NCI-H2081 treated with DMSO at 0.1 percent for 48 hours (cell line): ENCODE measurements around the gene UNC5A.

Source experiments
- DNase-seq: peaks from one replicate; lab custom pipeline; 2025; lab: John Stamatoyannopoulos, UW

UNC5A gene

DNA sequence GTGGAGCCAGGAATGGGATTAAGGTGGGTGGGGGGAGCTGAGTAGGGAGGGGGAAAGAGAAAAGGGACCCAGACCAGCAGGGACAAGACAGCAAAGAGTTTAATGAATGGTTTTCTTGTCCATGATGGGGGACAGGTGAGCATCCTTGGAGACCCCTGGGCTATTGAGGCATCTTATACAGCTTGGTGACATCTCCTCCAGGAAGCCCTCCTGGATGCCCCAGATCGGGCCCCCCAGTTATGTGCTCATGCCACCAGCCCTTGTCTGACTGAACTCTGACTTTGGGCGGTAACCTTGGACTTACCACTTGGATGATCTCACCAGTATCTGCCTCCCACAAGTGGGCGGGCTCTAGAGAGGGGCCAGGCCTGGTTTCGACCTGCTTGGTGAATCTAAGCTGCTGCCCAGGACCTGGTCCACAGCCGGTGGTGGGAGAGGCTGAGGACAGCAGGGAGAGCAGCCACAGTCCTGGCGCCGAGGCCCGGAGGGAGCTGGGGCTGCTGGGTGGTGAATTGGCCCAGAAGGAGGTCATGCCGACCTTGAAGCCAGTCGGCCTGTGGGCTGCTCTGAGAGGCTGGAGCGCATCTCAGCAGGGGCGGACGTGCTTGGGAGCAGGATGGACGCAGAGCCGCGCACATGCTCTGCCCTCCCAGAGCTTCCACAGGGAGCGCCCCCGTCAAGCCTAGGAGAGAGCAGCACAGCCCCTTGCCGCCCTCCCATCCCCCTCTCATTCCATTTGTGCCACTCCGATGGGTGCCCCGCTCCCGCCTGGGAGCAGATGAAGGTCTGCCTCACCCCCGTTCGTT, 36.2 kb downstream of the UNC5A start:
- DNase-seq, result no peak

DNA sequence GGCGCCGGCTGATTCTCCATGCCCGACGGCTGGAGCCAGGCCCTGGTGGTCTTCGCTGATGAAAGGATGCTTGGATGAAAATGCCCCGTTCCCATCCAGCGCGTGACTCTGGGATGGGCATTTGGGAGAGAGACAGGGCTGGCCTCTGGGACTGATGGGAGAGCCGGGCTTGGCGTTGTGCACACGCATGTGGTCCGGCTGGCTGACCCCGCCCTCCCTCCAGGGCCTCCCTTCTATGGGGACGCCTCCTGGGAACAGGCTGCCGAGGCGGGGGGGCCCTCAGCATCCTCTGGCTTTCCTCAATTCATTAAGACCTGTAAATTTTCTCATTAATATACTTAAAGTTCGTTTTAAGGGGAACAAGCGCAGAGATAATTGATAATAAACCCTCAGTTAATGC, 36.8 kb downstream of the UNC5A start:
- DNase-seq, result no peak

DNA sequence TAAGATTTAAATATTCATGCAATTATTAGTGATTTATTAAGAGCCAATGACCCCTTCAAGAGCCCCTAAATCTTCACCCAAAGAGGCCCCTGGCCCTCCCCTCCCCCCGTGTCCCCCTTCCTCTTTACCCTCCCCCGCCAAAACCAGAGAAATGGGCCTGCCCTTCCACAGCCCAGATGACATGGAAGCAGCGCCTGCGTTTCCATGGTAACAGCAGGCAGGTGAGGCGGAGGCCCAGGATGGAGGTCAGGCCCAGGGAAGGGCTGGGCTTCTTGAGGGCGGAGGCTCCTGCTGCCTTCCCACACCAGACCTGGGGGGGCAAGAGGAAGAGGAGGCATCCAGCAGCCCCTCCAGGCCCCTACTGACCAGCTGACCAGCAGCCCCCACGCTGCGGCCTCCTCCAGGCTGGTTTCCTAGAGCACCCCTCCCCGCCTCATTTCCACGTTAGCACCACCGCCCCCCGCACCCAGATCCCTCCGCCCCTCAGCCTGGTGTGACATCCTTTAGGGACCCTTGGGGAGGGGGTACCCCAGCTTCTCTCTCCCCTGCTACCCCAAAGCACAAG, 37.4 kb downstream of the UNC5A start:
- no peak for DNase-seq

DNA sequence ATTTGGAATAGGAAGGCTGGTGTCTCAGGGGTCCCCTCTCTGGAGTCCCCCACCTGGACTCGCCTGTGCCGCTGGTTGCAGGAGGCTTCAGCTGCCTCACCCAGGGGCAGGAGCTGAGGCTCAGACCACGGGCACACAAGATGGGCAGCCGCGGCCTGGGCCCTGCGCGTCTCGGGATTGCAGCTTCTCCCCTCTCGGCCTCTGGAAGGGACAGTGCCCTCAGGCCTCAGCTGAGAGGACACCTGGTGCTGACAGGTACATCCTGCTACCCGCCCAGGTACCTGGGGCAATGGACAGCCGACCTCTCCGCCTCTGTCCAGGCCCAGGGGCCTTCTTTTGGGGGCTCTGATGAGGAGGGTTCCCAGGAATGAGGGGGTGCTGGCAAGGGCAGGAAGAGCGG, 38.3 kb downstream of the UNC5A start:
- no peak for DNase-seq

GRCh38 chr5:176849611-176850227, 39.4 kb downstream of the UNC5A start:
- no peak for DNase-seq

DNA sequence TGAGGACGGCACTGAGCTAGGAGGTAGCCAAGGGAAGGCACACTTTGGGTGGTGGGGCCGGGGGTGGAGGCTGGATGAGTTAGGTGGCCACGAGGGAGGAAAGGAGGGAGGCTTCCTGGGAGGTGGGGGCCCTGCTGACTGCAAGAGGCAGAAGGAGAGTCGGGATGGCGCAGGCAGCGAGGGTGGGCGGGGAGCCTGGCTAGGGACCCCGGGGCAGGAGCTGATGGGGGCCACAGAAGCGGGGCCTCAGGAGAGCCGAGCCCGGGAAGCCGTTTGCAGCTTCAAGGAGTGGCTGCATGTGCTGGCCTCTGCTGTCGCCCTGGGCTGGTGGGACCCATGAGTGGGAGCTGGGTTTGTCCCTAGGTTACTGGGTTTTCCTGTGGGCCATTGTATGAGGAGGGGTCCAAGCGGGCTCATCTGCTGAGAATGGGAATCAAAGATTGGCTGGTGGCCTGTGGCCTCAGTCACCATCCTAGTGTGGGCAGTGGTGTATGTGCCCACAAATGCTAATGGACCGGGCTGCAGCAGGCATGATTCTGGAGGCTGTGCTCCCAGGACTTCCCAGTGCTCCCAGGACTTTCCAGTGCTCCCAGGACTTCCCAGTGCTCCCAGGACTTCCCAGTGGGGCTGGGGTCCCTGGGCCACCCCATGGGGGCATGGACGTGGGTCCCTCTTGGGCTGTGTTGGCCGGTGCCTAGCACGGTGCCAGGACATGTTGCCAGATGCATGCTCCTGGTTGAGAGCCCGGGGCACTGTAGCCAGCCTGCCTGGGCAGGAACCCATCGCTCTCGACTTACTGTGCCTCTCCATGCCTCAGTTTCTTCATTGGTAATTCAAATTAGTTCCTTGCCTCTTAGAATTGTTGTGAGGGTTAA, 40.2 kb downstream of the UNC5A start:
- DNase-seq, result no peak

DNA sequence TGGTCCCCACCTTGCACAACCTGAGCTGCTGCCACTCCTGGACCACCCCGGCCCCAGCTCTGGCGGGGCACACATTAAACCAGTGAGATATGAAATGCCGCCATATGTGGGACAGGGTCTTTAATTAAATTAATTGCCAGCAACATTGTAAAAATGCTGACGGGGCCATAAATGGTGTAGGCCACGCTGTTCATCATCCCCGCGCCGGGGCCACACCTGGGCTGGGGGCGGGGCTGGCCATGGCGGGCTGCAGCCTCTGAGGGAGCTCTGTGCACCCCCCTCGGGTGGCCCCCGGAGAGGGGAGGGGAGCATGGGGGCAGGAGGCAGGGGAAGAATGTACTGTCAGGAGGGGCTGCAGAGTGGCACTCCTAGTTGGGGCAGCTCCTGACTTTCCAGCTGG, 41.0 kb downstream of the UNC5A start:
- no peak for DNase-seq

- no peak for DNase-seq
These were observed 41.7 kb downstream of the UNC5A start for GRCh38 chr5:176851871-176852658.

- DNase-seq, result no peak
These were observed 42.9 kb downstream of the UNC5A start for GRCh38 chr5:176853151-176853778.

DNA sequence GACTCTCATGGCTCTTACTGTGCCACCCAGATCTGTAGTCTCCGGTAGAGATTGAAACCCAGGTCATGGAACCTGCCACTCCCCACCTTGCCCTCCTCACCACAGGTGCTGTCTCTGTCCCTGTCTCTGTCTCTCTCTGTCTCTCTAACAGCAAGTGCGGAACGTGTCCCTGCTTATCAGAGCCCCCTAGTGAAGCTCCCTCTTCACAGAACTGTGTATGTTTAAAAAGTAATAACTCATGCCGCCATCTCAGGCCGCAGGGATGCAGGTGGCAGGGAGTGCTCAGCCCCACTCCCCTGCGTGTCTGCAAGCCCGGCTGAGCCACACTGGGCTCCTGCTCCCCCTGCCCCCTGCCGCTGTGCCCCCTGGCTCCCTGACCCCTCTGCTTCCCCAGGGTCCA, 43.8 kb downstream of the UNC5A start:
- no peak for DNase-seq

DNA sequence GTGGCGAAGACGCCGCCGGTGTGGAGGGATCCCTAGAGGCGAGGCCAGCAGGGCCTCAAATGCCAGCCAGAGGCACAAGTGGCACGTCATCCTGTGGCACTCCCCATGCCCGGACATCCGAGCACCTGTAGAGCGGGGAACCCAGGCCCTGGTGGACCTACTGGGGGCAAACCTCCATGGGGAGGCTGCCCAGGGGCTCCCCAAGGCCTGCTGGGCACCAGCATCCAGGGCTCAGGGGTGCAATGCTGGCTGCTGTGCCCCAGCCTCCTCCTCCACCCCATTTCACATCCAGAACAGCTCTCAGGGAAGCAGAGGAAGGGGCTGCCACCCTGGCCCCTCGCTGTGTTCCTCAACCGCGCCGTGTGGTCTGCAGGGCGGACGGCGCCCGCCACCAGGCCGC, 45.2 kb downstream of the UNC5A start:
- DNase-seq, result no peak

GRCh38 chr5:176856746-176857145, 46.4 kb downstream of the UNC5A start:
- no peak for DNase-seq

- no peak for DNase-seq
These were observed 47.0 kb downstream of the UNC5A start for GRCh38 chr5:176857216-176857893.

- DNase-seq, result no peak
These were observed 47.5 kb downstream of the UNC5A start for GRCh38 chr5:176857894-176858273.

DNA sequence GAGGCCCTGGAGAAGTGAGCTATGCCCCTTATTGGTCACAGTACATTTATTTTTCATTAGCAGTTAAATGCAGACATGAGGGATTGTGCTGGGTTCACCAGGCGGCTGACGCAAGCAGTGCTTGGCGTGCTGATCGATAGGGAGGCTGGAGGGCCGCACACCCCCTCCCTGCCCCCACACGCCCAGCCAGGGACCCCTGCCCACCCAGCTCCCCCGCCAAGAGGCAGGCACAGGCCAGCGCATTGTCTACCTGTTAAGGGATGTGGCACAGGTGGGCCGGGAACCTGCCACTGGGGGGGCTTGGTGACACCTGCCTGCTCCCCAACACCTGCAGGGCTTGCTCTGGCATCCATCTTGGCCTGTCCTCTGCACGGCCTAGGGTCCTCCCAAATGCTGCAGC, 49.6 kb downstream of the UNC5A start:
- DNase-seq, result no peak

- no peak for DNase-seq
These were observed 50.0 kb downstream of the UNC5A start for GRCh38 chr5:176860381-176860780.

GRCh38 chr5:176861276-176861675, 50.9 kb downstream of the UNC5A start:
- DNase-seq, result no peak

DNA sequence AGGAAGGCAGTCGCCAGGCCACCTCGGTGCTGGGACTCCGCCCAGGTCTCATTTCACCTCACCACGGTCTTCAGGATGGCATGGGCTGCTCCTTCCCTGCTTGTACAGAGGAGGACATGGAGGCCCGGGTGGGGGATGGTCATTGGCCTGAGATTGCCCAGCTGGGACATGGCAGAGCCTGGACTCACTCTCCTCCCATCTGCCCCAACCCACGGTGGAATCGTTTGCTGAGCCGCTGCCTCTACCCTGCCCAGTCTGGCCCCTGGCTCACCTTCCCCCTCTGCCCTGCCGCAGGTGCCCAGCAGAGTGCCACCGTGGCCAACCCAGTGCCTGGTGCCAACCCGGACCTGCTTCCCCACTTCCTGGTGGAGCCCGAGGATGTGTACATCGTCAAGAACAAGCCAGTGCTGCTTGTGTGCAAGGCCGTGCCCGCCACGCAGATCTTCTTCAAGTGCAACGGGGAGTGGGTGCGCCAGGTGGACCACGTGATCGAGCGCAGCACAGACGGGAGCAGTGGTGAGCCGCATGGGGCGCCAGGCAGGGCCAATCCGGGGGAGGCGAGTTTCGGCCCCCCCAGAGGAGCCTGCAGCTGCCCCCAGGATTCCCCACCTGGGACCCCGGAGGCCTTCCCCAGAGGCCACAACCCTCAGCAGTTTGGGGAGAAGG, 52.1 kb downstream of the UNC5A start:
- no peak for DNase-seq

DNA sequence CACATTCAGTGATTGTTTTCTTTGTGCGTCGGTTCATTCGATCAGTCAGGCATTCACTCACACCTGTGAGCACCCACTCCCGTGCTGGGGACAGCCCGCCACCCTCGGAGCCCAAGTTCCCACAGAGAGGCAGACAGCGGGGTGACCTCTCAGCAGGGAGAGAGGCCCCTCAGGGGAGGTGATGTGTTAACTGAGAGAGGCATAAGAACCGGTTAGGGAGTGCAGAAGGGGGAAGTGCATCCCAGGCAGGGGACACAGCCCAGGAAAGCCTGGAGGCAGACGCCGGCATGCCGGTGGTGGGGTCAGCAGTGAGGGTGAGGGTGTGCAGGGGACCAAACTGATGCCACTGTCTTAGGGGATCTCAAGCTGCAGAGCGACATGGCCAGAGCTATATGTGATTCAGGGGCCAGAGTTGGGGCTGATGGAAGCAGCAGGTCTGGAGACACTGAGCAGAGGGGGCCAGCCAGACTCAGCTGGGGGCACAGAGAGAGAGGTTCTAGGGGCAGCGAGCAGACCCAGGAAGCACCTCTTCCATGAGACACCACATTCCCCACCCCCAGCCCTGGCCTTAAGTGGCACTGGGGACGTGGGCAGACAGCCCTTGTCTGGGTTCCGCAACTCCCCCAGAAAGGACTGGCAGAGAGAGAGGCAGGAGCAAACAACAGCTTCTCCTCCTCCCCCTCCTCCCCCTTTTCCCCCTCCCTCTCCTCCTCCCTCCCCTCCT, 52.8 kb downstream of the UNC5A start:
- DNase-seq, result no peak

- no peak for DNase-seq
These were observed 53.4 kb downstream of the UNC5A start for GRCh38 chr5:176863765-176864098.
